HCT116 (cell line): ENCODE results near the gene ZNF571. TPM values are rescaled to one million over a fixed set of nuclear protein-coding genes. Genes with fewer than 3 reads are reported as not detected.

Experiments used
- ATAC-seq: fragments of 200-7000 bp; cut with Tn5 transposase; 2 replicates; pipeline ENCODE4 v1.9.1; 2020; ENCODE audit warnings: mild to moderate bottlenecking, moderate library complexity
- BruUV-seq: library from RNA; stranded (reverse); fragments of 400-500 nt; replicated peaks from 2 replicates; lab custom pipeline; 2021; lab: Mats Ljungman, UMichigan
- CTCF ChIA-PET: fragments of 300-600 bp; sonication (Branson Sonifier 250); formaldehyde crosslinking; loops from one replicate; lab custom pipeline; 2021; ENCODE audit warnings: antibody characterized with exemption; lab: Charles Lee
- POLR2A ChIA-PET: fragments of 300-600, 350-600 bp; sonication (Branson Sonifier 250); formaldehyde crosslinking; loops from one replicate; lab custom pipeline; 2021; ENCODE audit warnings: antibody characterized with exemption; lab: Charles Lee
- RAD21 ChIA-PET, 2 experiments: fragments of 300-600 bp; sonication (Branson Sonifier 250); formaldehyde crosslinking; loops; one replicate each; lab custom pipeline; 2023; ENCODE audit warnings: low total read pairs in 2 of 2; ENCODE audit not compliant: uncharacterized antibody in 2 of 2, unreplicated experiment in 2 of 2, low non-redundant PET in 1 of 2; lab: Charles Lee
- DNase-seq: peaks from one replicate; pipeline ENCODE4 v3.0.0-alpha.2; 2010; ENCODE audit warnings: low read depth, low spot score
- H2AFZ ChIP-seq: fragments of 200-600 bp; shearing (Covaris generic), sonication (generic); 2 replicates; pipeline ENCODE4 v1.6.1; 2017; ENCODE audit warnings: low read depth, mixed run types, mixed read lengths, antibody characterized with exemption, low read length; ENCODE audit not compliant: poor library complexity, severe bottlenecking
- H3K27ac ChIP-seq: 2 replicates; pipeline ENCODE4 v1.5.1; 2012; ENCODE audit warnings: low read depth, low read length
- H3K27me3 ChIP-seq: fragments of 200-600 bp; sonication (generic); 2 replicates; pipeline ENCODE4 v1.6.1; 2016; ENCODE audit warnings: mixed run types, low read length, mixed read lengths; ENCODE audit not compliant: insufficient read depth
- H3K36me3 ChIP-seq, 2 experiments: fragments of 200-500 bp in 1 of 2; fragments of 200-600 bp in 1 of 2; sonication (Bioruptor generic) in 1 of 2; sonication (generic) in 1 of 2; 2 replicates each; pipeline versions ENCODE4 v1.5.1 to v1.6.1; 2014 to 2016; ENCODE audit warnings: low read length in 2 of 2, inconsistent platforms in 1 of 2, mixed read lengths in 1 of 2, mixed run types in 1 of 2; ENCODE audit not compliant: insufficient read depth in 2 of 2, control insufficient read depth in 1 of 2
- H3K4me1 ChIP-seq, 2 experiments: fragments of 200-600 bp in 1 of 2; sonication (generic) in 1 of 2; 2 replicates each; pipeline versions ENCODE4 v1.5.1 to v1.6.1; 2012 to 2017; ENCODE audit warnings: low read length in 2 of 2, inconsistent platforms in 1 of 2, mild to moderate bottlenecking in 1 of 2, mixed read lengths in 1 of 2, mixed run types in 1 of 2, moderate library complexity in 1 of 2; ENCODE audit not compliant: insufficient read depth in 2 of 2, control insufficient read depth in 1 of 2
- H3K4me2 ChIP-seq: fragments of 200-600 bp; sonication (generic); 2 replicates; pipeline ENCODE4 v1.6.1; 2017; ENCODE audit warnings: mixed run types, low read length, mixed read lengths
- H3K4me3 ChIP-seq, 2 experiments: fragments of 200-600 bp in 1 of 2; sonication (generic) in 1 of 2; replicated peaks in 1 of 2; 2 replicates each; pipeline ENCODE4 v1.5.1; 2011 to 2016; ENCODE audit warnings: low read length in 2 of 2, control low read depth in 1 of 2, low read depth in 1 of 2, mild to moderate bottlenecking in 1 of 2, mixed read lengths in 1 of 2, mixed run types in 1 of 2
- H3K79me2 ChIP-seq: fragments of 200-600 bp; sonication (generic); 2 replicates; pipeline ENCODE4 v1.6.1; 2017; ENCODE audit warnings: mild to moderate bottlenecking, mixed run types, low read length, moderate library complexity, mixed read lengths; ENCODE audit not compliant: insufficient read depth
- H3K9ac ChIP-seq: fragments of 200-600 bp; sonication (generic); 2 replicates; pipeline ENCODE4 v1.6.1; 2016; ENCODE audit warnings: low read length, mixed read lengths
- H3K9me2 ChIP-seq: fragments of 200-600 bp; sonication (generic), shearing (Covaris generic); 2 replicates; pipeline ENCODE4 v1.6.1; 2017; ENCODE audit warnings: mixed run types, mild to moderate bottlenecking, moderate library complexity; ENCODE audit not compliant: insufficient read depth
- H3K9me3 ChIP-seq, 2 experiments: fragments of 200-500 bp in 1 of 2; fragments of 200-600 bp in 1 of 2; sonication (Bioruptor generic) in 1 of 2; sonication (generic) in 1 of 2; 2 replicates each; pipeline ENCODE4 v1.6.1; 2014 to 2017; ENCODE audit warnings: low read length in 2 of 2, mixed read lengths in 2 of 2, inconsistent platforms in 1 of 2, low read depth in 1 of 2, mild to moderate bottlenecking in 1 of 2, mixed run types in 1 of 2, moderate library complexity in 1 of 2; ENCODE audit not compliant: control insufficient read depth in 1 of 2, insufficient read depth in 1 of 2
- H4K20me1 ChIP-seq: fragments of 200-600 bp; sonication (generic), shearing (Covaris generic); 2 replicates; pipeline ENCODE4 v1.6.1; 2017; ENCODE audit warnings: mixed run types, mild to moderate bottlenecking, moderate library complexity; ENCODE audit not compliant: insufficient read depth
- ATF3 ChIP-seq: IDR thresholded peaks from 2 replicates; pipeline ENCODE4 v1.6.1; 2012
- CEBPB ChIP-seq: IDR thresholded peaks from 2 replicates; pipeline ENCODE4 v1.6.1; 2012; ENCODE audit warnings: low read depth
- CTCF ChIP-seq, 3 experiments: fragments of 200-600 bp in 1 of 3; sonication (generic) in 1 of 3; IDR thresholded peaks in 2 of 3; conservative IDR thresholded peaks in 1 of 3; 2 replicates each; pipeline ENCODE4 v1.5.1; 2012 to 2017; ENCODE audit warnings: low read depth in 2 of 3, low read length in 2 of 3, antibody characterized with exemption in 1 of 3, borderline replicate concordance in 1 of 3, control low read depth in 1 of 3, mild to moderate bottlenecking in 1 of 3, mixed read lengths in 1 of 3, mixed run types in 1 of 3, moderate library complexity in 1 of 3; ENCODE audit not compliant: insufficient read depth in 1 of 3
- EGR1 ChIP-seq: IDR thresholded peaks from 2 replicates; pipeline ENCODE4 v1.6.1; 2012; ENCODE audit warnings: low read depth
- ELF1 ChIP-seq: IDR thresholded peaks from 2 replicates; pipeline ENCODE4 v1.6.1; 2012; ENCODE audit warnings: low read depth, borderline replicate concordance
- EZH2 ChIP-seq: fragments of 200-600 bp; sonication (generic); IDR thresholded peaks from 2 replicates; pipeline ENCODE4 v1.6.1; 2017; ENCODE audit warnings: antibody characterized with exemption, mixed run types
- EZH2phosphoT487 ChIP-seq: fragments of 200-600 bp; IDR thresholded peaks from 2 replicates; pipeline ENCODE4 v1.6.1; 2018; ENCODE audit warnings: antibody characterized with exemption, borderline replicate concordance
- MAX ChIP-seq: IDR thresholded peaks from 2 replicates; pipeline ENCODE4 v1.6.1; 2012
- POLR2A ChIP-seq: IDR thresholded peaks from 2 replicates; pipeline ENCODE4 v1.7.0; 2011; ENCODE audit warnings: borderline replicate concordance; ENCODE audit not compliant: insufficient read depth, insufficient read length; ENCODE audit errors: extremely low read depth
- RAD21 ChIP-seq: IDR thresholded peaks from 2 replicates; pipeline ENCODE4 v1.6.1; 2012; ENCODE audit warnings: low read depth, mild to moderate bottlenecking
- TCF7L2 ChIP-seq: IDR thresholded peaks from 2 replicates; pipeline ENCODE4 v1.7.0; 2011; ENCODE audit warnings: borderline replicate concordance, inconsistent platforms; ENCODE audit not compliant: insufficient read depth, insufficient read length; ENCODE audit errors: extremely low read depth
- ZBTB33 ChIP-seq: IDR thresholded peaks from 2 replicates; pipeline ENCODE4 v1.6.1; 2011; ENCODE audit warnings: mild to moderate bottlenecking, low read length, moderate library complexity; ENCODE audit not compliant: insufficient replicate concordance; ENCODE audit errors: extremely low read depth
- ZFX ChIP-seq: fragments of 450-650 bp; IDR thresholded peaks from 2 replicates; pipeline ENCODE4 v1.6.1; 2017
- ZNF274 ChIP-seq: fragments of 200-500 bp; sonication (Bioruptor generic); IDR thresholded peaks from 2 replicates; pipeline ENCODE4 v1.6.1; 2014; ENCODE audit warnings: mild to moderate bottlenecking, low read depth, low read length, inconsistent platforms
- intact Hi-C: fragments of 100-400 bp; cut with micrococcal nuclease; formaldehyde crosslinking; loops from 2 replicates; pipeline ENCODE4 v1.10.0; 2022
- total RNA-seq: library from RNA; stranded (reverse); gene quantifications from one replicate; pipeline ENCODE4 v1.2.1, GENCODE V29; 2021; ENCODE audit not compliant: unreplicated experiment

ZNF571 gene
- total RNA-seq, 1 experiment from 2014 or later = 0.10 TPM

GRCh38 chr19:37537391-37537947 is 57.1 kb downstream of the ZNF571 start:
- H3K27me3 ChIP-seq = no peaks in the 10 kb centered on the region
- H3K9me2 ChIP-seq = no peaks in the 10 kb centered on the region
- H3K9me3 ChIP-seq = peaks cover 8 to 15% of the 10 kb centered on the region in 2 experiments; a peak in 2 of 4 replicates
- H3K79me2 ChIP-seq = no peaks in the 10 kb centered on the region
- ATAC-seq = no peak
- DNase-seq = no peak
- H3K27ac ChIP-seq = no peak overlapping the region
- ChIA-PET POLR2A (no interaction called here), RAD21 (no interaction called here)
- H3K36me3 ChIP-seq = no peaks in the 10 kb centered on the region; a peak in 1 of 4 replicates
- no peak overlapping the region for H3K9ac ChIP-seq
- peak; percentile 22; the same call in 1 of the 2 replicates for TF ChIP-seq ZNF274
- no peak for TF ChIP-seq TCF7L2
- TF ChIP-seq, all 23 proteins: peak for 1
- H3K4me1 ChIP-seq = no peaks in the 10 kb centered on the region
- H4K20me1 ChIP-seq = no peaks in the 10 kb centered on the region
- intact Hi-C loops = no loop called here
- H2AFZ ChIP-seq = no peak overlapping the region
- H3K4me2 ChIP-seq = no peak overlapping the region
- no TSS peak for BruUV-seq
- H3K4me3 ChIP-seq = no peak overlapping the region
- CTCF ChIA-PET = no interaction called here

GRCh38 chr19:37519890-37520289 is 74.7 kb downstream of the ZNF571 start:
- Histone ChIP-seq H3K27ac (no peak overlapping the region), H3K4me1 (no peaks in the 10 kb centered on the region), H3K27me3 (no peaks in the 10 kb centered on the region), H3K36me3 (no peaks in the 10 kb centered on the region), H3K9me3 (peaks cover 13 to 15% of the 10 kb centered on the region in 2 experiments; a peak in 2 of 4 replicates), H4K20me1 (no peaks in the 10 kb centered on the region), H3K4me2 (no peak overlapping the region), H3K79me2 (no peaks in the 10 kb centered on the region), H3K4me3 (no peak overlapping the region), H2AFZ (no peak overlapping the region), H3K9me2 (no peaks in the 10 kb centered on the region), H3K9ac (no peak overlapping the region)
- no peak for DNase-seq
- ChIA-PET CTCF (no interaction called here), POLR2A (no interaction called here), RAD21 (no interaction called here)
- TF ChIP-seq EGR1 (no peak), ZFX (no peak), EZH2phosphoT487 (no peak), EZH2 (no peak), ZBTB33 (no peak), CEBPB (no peak), RAD21 (no peak), TCF7L2 (no peak), MAX (no peak), CTCF (IDR thresholded peaks at IDR 0.05 in 2 of 3, conservative IDR thresholded peaks at IDR 0.05 in 1 of 3; ENCODE audit: borderline replicate concordance in 1 of 3, insufficient read depth in 1 of 3, low read depth in 2 of 3, low read length in 2 of 3) (no peak), ATF3 (no peak), ZNF274 (no peak), POLR2A (no peak), ELF1 (no peak)
- intact Hi-C loops = no loop called here
- no TSS peak for BruUV-seq
- ATAC-seq = no peak
